Activated CD4-positive, alpha-beta T cell treated with anti-CD3 and anti-CD28 coated beads, Interleukin-2, Interleukin-4, amounts not matched to agents 100 ng/mL and 50 ng/mL, durations not matched to agents 16 hours and 8 hours (primary cell): Measurements from ENCODE around the gene ARL17B.
"Not testable (repeated sequence)": the region's sequence is repeated elsewhere in the genome, so short reads cannot be mapped to it uniquely, and the experiment has no call there.

Source experiments
- DNase-seq: peaks from one replicate; pipeline ENCODE4 v3.0.0-alpha.2; 2020; ENCODE audit warnings: low spot score

ARL17B gene

DNA sequence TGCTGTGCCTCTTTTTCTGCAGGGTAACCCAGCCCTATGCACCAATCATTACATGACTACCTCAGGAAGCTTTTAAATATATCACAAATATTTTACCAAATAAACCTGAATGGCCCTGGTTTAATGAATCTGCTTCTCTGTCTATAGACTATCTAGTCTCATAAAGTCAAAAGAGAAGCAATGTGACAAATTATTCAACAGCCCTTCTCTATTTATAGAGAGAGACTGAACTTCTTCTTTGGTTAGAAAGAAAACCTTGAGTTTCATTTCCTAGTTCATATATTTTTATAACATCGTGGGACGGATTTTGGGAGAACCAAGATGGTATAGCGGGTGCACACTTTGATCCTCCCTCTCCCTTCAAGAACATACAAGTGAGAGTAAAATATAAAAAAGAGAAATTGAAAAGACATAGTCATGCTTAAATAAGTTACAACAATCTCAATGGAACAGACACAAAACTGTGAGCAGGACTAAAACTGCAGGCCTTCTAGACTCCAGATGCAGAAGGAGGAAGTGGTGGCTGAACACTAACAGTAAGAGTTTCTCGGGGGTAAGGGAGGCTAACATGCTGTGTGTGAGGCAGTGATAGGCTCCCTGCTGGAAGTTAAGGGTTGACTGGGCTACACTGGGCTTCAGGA lies 70.5 kb downstream of the ARL17B start:
- DNase-seq: not testable (repeated sequence)

DNA sequence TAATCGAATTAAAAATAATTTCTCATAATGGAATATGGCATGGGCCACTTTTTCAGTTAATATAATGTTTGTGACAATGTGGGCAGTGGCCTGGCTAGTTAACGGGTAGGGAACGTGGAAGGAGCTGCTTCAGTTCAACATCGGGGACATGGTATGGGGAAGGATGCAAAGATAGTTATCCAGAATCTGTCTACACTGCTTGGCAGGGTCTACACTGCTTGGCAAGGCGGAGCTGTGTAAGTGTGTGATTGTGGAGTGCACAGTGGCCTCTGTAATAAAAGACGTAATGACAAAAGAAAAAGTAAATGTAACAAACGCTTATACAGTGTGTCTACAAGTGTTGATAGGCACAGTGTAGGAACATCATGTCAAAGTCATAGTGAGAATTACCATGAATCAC lies 74.0 kb downstream of the ARL17B start:
- DNase-seq: not testable (repeated sequence)

DNA sequence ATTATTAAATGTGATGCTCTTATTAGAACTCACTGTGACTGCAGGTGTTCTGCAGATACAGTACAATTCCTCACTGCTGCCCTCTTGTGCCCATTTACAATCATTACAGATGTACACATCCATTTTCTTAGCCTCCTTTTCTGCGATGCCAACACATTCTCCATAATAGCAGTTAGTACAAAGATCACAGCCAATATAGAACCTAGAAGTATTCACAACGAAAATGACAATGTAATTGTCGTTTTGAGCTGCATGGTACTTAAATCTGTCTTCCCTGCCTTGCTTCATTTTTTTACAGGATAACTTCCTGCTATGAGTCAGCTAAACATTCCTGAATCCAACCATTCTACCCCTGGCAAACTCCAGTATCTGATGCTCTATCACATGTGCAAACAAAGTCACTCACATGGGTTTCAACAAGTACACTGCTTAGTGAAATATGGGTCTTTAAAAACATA lies 74.8 kb downstream of the ARL17B start:
- peak; percentile 86 for DNase-seq

DNA sequence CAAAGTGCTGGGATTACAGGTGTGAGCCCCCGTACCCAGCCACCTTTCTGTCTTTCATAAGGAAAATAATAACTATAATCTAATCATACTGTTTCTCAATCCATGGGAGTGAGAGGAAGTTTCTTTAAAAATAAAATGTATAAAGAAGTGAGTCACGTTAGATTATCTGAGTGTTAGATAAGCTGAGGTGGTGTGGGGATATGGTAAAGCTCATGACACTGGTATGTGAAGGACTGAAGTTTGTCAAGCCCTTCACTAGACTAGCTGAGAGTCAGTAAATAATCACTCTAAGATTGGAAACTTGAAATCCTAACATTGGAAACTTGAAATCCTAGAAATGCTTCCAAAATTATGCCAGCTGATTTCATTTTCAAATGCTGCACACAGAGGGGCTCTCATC lies 76.1 kb downstream of the ARL17B start:
- not testable (repeated sequence) for DNase-seq

DNA sequence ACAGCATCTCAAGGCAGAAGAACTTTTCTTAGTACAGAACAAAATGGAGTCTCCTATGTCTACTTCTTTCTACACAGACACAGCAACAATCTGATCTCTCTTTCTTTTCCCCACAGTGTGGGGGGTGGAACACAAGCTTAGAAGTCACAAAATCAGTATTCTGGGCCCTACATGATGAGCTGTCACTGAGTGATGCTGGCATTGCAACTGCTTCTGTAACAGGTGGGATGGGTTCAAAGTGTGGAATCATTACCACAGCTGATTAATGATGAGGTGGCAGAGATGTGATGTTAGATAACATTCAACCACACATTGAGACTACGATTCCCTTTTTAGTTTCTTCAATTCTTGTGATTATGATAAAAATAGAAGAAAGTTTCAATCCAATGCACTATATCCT lies 77.1 kb downstream of the ARL17B start:
- DNase-seq: not testable (repeated sequence)

DNA sequence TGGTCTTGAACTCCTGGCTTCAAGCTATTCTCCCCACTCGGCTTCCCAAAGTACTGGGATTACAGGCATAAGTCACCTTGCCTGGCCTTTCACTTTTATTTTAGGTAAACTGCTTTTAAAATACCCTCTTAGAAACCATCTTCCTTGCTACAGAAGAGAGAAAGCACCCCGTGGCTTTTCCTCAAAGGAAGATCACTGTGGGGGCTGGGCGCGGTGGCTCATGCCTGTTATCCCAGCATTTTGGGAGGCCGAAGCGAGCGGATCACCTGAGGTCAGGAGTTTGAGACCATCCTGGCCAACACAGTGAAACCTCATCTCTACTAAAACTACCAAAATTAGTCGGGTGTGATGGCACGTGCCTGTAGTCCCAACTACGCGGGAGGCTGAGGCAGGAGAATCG lies 78.9 kb downstream of the ARL17B start:
- DNase-seq: not testable (repeated sequence)

DNA sequence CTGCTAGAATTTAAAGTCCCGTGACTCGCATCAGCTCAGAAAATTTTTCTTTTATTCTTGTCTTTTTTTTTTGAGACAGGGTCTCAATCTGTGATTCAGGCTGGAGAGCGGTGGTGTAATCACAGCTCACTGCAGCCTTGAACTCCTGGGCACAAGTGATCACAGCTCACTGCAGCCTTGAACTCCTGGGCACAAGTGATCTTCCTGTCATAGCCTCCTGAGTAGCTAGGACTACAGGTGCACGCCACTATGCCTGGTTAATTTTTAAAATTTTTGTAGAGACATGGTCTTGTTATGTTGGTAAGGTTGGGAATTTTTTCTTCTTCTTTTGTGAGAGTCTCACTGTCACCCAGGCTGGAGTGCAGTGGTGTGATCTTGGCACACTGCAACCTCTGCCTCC lies 80.2 kb downstream of the ARL17B start:
- DNase-seq: not testable (repeated sequence)

DNA sequence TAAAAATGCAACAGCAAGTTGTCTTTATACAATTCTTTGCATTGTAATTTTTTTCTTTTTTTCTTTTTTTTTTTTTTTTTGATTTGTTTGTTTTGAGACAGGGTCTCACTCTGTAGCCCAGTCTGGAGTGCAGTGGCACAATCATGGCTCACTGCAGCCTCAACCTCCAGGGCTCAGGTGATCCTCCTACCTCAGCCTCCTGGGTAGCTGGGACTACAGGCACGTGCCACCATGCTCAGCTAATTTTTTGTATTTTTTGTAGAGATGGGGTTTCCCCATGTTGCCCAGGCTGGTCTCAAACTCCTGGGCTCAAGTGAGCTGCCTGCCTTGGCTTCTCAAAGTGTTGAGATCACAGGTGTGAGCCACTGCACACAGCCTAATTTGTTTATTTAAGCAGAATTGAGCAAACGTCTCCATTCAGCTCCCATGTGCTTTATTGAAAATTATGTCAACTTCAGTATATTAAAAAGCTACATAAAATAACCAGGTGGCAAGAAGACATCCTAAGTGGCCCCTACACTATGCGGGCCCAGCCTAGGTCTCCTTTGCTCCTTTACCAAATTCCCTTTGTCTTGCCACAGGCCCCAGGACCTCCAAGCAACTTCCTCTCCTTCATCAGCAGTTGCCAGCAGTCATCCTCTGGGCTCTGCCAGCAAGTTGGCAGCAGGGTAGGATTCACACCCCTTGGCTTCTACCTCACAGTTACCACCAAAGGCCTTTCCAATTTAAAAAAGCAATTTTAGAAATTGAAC lies 84.7 kb downstream of the ARL17B start:
- DNase-seq: not testable (repeated sequence)

DNA sequence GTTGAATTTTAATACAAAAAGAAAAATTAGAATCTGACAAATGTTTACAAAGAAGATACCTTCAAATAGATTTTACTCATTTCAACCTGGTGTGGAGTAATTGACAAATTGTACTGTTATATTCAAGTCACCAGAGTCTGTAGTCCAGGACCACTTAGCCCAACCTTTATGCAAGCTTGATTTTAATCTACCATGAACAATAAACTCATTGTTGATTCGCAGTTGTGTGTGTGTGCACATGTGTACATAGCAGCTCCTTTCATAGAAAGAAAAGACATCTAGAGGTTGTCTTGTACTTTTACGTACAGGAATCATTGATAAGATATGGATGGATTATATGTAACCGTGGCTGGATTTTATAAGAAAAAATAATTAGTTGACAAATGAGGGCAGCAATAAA lies 87.3 kb downstream of the ARL17B start:
- DNase-seq: no peak

DNA sequence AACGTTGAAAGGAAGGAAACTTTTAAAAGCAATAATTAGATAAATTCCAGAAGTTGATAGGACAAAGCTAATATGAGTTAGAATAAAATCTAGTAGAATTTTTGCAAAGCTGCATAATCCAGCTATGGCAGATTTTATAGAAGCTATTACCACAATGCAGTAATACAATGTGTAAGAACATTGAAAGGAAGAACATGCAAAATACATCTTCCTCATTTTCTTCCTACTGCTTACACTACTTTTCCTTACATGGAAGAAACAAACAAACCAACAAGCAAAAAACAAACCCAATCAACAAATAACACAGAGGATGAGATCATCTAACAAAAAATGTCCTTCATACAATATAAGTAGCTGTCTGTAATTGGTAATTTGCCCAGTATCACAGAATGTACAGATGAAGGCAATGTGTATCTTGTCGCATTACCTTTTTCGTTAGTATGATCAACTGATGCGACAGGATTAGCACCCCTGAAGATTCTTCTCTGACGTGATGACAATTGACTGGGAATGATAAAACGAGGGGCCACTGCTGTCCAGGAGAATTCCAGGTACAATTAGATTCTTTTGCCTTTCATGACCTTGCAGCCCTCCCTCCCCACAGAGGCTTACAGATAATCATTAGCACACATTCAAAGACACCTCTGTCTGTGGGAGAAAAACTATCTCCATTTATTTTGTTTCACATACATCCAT lies 87.9 kb downstream of the ARL17B start:
- no peak for DNase-seq

DNA sequence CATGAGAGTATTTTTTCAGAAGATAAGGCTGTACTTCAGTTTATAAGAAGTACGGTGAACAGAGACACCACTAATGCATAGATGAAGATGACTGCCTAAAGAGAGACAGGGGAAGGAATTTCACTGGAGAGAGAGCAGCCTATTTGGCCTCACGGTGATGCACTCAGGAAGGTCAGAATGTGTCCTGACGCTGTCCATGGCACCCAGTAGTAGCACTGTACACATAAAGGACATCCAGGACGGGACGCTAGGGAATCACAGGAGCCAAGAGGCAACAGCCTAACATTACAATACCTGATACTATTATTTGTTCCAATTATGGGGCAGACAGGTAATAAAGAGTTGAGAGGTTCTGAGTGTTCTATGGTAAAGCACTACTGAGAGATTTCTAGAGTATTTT lies 91.5 kb downstream of the ARL17B start:
- DNase-seq: no peak

DNA sequence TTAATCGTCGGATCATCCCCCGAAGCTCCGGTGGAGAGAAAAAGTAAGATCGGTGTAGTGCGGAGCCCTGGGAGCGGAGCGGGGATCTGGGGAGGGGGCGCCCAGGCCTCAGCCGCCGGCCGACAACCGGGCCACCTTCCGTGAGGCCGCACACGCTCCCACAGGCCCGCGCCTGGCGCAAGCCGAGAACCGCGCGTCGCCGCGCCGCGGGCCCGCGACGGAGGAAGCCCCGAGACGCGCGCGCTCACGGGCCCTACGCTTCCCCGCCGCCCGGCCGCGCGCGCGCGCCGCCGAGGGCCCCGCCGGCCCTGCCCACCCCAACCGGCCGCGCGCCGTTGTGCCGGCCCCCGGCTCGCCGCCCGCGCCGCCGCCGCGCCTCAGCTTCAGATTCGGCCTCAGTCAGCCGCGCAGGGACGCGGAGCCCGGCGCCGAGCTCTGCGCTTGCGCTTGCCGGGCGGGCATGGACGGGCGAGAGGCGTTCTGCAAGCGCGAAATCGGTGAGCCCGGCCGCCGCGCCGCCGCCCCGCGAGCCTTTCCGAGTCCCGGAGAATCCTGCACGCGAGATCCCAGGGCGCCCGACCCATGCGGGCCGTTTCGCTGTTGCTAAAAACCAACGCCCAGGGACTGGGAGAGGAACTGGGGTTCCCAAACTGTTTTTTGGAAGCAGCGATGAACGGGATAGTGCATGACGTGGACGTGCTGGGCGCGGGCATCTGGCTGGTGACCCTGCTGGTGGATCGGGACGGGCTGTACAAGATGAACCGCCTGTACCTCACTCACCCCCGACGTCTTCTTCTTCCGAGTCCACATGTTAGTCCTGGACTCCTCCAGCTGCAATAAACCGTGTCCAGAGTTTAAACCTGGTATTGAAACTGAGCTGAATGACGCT lies 94.7 kb downstream of the ARL17B start:
- DNase-seq: peak; percentile 85

DNA sequence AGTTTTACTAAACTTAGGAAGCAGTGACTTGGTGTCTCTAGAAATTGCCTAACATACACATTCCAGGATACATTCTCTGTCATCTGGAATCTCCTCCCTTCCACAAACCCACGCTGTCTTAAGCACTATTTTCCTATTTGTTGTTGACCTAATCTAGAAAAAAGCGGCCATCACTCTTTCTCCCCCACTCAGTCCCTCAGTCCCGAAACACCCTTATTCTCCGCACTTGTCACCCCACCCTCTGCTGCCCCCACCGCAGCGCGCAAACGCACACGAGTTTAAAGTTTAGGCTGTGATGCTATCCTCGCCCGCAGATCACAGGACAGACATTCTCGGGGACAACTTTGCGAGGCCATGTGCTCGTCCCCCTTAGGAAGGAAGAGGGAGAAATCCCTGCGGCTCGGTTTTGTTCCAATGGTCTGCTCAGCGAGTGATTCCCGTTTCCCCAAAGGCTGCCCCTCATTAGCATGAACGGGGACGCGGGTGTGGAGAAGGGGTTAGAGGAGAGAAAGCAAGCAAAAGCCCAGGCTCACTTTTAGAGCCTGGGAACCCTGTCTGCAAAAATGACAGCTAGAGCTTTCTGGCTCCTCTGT lies 95.4 kb downstream of the ARL17B start:
- DNase-seq: not testable (repeated sequence)

DNA sequence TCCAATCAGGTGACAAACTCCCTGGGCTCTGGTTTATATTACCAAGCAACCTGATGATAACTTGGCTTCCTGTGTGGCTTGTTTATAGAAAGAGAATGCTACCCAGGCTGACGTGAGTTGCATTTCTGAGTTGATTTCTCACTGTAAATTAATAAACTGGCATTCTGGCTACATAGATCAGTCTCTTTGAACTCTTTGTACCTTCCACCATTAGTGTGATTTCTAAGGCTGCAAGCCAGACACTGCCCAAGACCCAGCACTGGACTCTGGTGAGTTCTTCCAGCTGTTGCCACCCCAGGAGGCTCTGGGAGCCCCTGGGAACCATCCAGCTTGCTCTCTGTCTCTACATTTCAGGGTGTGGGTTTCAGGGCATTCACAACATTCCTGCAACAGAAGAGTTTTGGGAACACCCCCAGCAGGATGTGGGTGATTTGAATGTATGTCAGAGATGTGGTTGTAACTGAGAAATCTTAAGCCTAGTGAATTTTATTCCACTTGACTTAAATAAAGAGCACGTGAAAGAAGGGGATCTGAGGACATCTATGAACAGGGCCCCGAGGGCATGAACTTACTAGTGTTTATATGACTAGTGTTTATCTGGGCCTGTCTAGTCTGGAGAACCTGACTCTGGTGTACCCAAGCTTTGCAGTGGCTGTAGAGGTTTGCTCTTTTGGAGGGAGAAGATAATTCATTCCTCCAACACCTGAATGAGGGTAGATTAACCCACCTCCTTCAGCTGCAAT lies 96.9 kb downstream of the ARL17B start:
- no peak for DNase-seq

DNA sequence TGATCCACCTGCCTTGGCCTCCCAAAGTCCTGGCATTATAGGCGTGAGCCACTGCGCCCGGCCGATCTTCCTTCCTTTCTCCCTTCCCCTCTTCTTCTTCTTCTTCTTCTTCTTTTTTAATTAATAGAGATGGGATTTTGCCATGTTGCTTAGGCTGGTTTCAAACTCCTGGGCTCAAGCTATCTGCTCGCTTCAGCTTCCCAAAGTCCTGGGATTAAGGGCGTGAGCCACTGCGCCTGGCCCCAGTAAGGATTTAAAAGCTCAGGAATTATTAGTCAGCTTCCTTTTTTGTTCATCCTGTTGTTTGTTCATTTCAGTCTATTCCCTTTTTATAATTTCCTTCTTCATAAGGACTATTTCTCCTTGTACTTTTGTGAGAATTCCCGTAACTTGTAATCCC lies 99.3 kb downstream of the ARL17B start:
- DNase-seq: no peak

DNA sequence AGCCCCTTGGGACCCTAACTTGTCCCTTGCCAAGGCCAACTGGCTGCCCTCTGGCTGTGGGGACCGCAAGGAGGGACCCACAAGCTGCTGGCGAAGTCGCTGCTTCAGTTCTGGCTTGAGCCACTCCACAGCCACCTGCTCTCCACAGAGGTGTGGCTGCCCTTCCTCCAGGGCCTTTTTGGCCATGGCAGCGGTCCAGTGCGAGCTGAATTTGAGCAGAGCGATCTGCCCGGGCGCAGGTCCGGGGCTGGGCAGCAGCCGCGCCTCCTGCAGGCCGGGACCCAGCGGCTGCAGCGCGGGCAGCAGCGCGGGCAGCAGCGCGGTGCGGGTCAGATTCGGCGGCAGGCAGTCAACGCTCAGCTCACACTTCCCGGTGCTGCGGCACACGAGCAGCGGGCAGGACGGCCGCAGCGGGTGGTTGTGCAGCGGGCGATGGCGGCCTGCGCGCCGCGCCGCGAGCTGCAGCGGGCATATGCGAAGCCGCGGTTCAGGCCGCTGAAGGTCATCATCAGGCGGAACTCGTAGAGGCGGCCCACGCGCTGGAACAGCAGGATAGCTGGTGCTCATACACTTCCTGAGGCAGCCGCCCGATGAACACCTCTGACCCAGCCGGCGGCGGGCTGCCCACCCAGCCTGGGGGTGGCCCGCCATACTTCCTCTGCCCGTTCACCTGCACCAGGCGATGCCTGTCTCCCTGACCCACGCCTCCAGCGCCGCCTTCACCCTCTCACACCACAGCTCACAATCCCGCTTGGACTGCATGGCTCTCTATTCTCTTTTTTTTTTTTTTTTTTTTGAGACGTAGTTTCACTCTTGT lies 101.5 kb downstream of the ARL17B start:
- DNase-seq: not testable (repeated sequence)

DNA sequence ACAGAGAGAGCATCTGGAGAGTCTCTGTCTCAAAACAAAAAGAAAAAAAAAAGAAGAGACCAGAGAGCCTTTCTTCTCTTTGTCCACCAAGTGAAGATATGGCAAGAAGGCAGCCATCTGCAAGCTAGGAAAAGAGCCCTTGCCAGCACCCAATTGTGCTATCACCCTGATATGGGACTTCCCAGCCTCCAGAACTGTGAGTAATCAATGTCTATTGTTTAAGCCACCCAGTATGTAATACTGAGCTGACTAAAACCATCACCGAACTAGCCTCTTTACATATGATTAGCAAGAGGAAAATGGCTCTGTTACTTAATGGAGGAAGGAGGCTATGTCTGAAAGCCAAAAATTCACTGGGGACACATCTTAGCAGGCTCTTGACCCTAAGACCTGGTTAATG lies 105.2 kb downstream of the ARL17B start:
- DNase-seq: not testable (repeated sequence)

DNA sequence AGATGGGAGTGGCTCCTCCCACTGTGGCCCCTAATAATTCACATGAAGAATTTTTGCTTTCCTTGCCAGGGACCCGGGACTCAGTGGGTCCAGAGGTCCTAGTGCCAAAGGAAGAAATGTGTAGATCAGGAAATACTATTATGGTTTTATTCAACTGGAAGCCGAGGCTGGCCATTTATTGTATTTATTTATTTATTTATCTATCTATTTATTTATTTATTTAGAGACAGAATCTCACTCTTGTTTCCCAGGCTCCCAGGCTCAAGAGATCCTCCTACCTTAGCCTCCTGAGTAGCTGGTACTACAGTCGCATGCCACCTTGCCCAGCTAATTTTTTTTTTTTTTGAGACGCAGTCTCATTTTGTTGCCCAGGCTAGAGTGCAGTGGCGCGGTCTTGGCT lies 107.4 kb downstream of the ARL17B start:
- not testable (repeated sequence) for DNase-seq

DNA sequence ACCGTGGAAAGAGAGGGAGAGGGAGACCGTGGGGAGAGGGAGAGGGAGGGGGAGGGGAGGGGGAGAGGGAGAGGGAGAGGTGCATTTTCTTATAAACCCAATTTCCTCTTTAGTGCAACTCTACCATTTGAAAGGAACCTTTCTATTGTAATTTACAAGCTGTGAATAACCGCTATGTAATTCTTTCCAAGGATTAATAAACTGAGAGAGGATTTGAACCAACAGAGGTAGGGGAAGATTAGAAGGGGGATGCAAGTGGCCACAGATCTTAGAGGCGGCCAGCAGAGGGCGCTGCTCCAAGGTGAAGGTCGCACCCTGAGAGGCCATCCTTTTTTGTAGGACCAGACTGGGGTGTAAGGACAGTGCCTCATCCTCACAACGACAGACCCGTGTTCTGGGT lies 107.8 kb downstream of the ARL17B start:
- DNase-seq: peak; percentile 77

DNA sequence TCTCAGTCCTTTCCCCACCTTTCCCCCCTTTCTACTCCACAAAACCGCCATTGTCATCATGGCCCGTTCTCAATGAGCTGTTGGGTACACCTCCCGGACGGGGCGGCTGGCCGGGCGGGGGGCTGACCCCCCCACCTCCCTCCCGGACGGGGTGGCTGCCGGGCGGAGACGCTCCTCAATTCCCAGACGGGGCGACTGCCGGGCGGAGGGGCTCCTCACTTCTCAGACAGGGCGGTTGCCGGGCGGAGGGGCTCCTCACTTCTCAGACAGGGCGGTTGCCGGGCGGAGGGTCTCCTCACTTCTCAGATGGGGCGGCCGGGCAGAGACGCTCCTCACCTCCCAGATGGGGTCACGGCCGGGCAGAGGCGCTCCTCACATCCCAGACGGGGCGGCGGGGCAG lies 108.8 kb downstream of the ARL17B start:
- not testable (repeated sequence) for DNase-seq
